ENCODE measurements around the gene PCARE.

GRCh38 chr2:29033656-29034055 is 40.7 kb downstream of the PCARE start:
- TF ChIP-seq POLR2A (IDR thresholded peaks at IDR 0.05; ENCODE audit: low read length) (no peak), GATA1 (IDR thresholded peaks at IDR 0.05; ENCODE audit: low read depth, low read length) (no peak)

Data from erythroblast (primary cell).